Measurements from ENCODE around the gene PPP1R8.
A peak's percentile ranks its signal among the peaks of the same experiment; 100 is the strongest.

The PPP1R8 gene

DNA sequence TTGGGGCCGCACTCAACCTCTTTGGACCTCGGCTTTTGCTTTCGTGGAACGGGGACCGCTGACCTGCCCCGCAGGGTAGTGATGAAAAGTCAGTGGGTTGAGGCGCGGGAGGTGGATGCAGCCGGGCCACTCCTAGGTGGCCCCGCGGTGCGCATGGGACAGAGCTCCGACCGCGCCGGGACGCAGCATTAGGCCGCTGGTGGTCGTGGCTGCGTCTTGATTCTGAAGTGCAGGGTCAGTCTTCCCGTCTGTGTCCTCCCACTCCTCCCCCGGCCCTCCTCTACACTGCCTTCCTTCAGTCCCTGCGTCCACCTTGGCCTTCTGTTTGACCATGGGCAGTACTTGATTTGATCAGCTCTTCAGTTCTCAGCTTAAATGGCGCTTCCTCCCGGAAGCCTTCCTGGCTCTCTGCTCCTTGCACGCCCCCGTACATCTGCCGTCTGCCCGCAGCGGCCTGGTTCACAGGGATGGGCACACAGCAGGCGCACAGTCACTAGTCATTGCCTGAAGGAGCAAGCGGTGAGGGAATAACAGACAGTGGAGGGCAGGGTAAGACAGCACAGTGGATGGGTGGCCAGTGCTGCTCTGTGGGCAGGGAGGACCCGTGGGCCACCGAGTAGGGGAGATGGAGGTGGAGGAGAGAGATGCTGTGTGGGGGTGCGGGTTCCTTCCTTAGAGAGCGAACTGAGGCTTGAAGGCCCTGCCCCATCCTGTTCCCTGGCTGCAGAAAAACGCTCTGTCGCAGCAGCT is 42.4 kb downstream of the PPP1R8 start:
- no peak for DNase-seq

GRCh38 chr1:27873671-27874384 is 43.2 kb downstream of the PPP1R8 start:
- DNase-seq, result peak in 1 of 2 donors; percentile 69

DNA sequence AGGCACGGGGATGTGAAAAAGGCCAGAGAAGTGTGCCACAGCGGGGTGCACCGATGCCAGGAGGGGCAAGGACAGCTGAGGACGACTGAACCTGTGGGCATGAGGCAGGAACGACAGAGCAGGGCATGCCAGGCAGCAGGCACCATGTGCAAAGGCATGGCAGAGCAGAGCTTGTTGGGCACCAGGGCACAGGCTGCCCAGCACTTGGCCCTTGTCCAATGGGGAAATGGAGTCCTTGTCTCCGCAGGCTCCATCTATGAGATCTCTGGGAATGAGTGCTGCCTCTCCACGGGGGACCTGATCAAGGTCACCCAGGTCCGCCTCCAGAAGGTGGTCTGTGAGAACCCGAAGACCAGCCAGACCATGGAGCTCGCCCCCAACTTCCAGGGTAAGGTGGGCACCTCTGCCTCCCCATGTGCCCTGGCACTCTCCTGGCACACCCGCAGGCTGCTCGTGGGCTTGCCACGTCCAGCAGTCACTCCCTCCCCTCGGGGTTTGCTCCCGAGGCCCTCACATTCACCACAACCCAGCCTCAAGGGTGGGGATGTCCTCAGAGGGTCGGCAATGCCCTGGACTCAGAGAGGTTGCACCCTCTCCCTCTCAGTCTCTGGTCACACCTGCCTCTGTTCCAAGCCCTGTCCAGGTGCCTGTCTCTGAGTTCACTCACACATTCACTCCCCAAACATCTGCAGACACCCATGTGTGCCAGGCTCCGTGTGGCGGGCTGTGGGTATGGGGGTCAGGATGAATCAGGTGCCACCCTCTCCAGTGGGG is 45.9 kb downstream of the PPP1R8 start:
- no peak for DNase-seq

- DNase-seq, result no peak
These were observed 46.5 kb downstream of the PPP1R8 start for GRCh38 chr1:27877115-27877416.

GRCh38 chr1:27878039-27878438 is 47.5 kb downstream of the PPP1R8 start:
- no peak for DNase-seq

DNA sequence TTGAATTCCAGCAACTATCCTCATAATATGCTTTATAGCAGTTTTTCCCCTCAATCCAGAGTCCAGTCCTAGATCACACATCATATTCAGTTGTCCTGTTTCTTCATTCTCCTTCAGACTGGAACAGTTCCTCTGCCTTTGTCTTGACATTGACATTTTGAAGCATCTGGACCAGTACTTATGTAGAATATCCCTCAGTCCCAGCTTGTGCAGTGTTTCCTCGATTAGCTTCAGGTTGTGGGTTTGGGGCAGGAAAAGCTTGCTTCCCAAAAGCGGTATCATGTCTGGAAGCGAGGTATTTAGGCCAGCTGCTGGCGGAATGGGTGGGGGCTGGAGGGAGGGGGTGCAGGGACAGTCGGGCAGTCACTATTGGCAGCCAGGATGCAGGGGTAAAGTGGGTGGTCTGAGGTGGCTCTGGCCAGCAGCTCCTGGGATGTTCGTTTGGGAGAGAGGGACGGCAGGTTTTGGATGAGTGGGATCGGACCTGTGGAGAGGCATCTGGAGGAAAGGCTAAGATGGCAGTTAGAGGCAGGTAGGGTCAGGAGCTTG is 48.3 kb downstream of the PPP1R8 start:
- no peak for DNase-seq

DNA sequence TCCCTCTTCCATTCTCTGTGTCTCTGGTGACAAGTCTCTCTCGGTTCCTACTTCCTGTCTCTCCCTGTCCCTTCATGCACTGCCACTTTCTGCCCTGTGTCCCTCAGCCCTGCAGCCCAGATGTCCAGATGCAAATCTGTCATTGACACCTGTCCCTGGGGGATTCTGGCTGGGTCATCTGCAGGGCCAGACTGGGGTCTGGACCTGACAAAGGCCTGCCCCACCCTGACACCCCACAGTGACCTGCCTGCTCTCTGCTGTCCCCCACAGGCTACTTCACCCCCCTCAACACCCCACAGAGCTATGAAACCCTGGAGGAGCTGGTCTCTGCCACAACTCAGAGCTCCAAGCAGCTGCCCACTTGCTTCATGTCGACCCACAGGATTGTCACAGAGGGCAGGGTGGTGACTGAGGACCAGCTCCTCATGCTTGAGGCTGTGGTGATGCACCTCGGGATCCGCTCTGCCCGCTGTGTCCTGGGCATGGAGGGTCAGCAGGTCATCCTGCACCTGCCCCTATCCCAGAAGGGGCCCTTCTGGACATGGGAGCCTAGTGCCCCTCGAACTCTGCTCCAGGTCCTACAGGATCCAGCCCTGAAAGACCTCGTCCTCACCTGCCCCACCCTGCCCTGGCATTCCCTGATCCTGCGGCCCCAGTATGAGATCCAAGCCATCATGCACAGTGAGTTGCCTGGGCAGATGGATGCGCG is 48.9 kb downstream of the PPP1R8 start:
- no peak for DNase-seq

GRCh38 chr1:27882543-27882903 is 51.9 kb downstream of the PPP1R8 start:
- no peak for DNase-seq

DNA sequence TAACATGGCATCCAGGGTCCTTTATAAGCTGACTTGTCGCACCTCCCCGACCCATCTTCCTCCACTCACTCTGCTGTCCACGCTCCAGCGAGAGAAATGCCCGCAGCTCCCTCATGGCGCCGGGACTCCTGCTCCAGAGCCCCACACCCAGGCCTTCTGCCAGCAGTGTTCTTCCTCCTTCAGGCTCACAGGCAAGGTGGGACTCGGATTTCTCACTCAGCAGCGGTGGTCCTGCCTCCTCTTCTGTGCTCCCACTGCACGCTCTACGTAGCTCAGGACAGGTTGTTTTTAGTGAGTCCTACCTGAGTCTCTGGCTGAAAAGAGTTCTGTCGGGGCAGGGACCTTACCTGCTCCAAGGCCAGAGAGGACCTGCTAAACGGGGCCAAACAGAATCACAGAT is 53.0 kb downstream of the PPP1R8 start:
- DNase-seq, result no peak

DNA sequence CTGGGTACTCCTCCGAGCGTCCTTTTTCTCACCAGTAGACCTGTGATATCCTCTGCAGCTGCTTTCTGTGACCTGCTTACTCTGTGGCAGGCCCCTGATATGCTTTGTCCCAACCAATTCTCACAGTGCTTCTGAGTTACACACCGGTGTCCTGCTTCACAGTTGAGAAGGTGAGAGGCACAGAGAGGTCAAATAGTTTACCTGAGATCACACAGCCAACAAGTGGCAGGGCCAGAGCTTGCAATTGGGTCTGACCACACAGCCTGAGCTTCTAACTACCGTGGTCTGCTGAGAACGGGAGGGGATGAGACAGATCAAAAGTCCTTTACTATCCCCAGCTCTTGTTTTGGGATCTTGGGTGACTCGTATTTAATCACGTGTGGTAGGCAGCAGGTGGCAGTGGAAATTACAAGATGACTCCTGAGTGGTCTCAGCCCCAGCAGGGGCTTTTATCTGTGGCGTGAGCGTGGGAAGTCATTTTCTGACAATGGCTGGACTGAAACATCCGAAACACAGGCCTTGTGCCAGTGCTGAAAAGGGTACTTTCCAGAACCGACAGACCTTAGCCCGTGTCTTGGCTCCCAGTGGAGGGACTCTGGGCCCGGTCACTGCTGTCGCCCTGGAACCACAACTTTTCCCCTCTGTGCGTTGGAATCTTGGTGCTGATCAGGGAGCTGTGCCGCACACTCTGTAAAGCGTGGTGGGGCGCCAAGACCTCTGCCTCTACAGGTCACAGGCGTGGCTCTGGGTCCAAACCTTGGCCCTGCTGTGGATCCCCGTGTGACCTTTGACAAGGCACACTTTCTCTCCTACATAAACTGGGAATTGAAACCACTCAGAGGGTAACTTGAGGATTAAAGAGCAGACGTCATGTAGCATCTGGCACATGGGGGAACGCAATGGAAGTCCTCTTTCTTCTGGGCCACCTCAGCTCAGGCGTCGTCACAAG is 53.7 kb downstream of the PPP1R8 start:
- DNase-seq, result peak in 1 of 2 donors; percentile 33

DNA sequence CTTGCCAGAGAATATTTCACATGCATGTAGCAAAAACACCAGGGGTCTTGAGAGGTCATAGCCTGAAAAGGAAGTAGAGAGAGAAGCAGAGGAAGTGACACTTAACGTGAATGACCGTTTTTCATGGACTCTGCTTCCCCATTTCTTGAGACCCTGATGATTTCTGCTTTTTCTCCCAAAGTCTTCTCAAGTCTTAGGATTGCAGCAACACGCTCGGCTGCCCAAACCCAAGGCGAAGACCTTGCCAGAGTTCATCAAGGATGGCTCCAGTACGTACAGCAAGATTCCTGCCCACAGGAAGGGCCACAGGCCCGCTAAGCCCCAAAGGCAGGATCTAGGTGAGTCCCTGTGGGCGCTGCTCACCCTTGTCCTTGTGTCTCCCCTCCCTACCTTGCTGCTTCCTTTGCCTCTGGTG is 54.5 kb downstream of the PPP1R8 start:
- peak in 1 of 2 donors; percentile 49 for DNase-seq

GRCh38 chr1:27885621-27886352 is 55.2 kb downstream of the PPP1R8 start:
- DNase-seq, result peak in 1 of 2 donors; percentile 49

DNA sequence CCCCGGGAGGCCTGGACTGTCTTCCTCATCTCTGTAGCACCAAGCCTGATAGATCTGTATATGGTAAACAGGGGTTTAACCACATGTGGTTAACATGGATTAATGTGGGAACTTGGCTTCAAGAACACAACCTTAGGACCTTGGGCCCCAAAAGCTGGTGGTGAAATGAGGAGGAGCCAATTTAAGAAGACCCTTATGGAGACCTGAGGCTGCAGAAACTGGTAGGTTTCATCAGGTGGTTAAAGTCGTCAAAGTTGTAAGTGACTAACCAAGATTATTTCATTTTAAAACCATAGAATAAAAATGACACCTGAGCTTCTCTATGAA is 55.7 kb downstream of the PPP1R8 start:
- DNase-seq, result no peak

- no peak for DNase-seq
These were observed 56.2 kb downstream of the PPP1R8 start for GRCh38 chr1:27886744-27887143.

GRCh38 chr1:27887215-27888021 is 56.8 kb downstream of the PPP1R8 start:
- peak; percentile 52 to 71 for DNase-seq

DNA sequence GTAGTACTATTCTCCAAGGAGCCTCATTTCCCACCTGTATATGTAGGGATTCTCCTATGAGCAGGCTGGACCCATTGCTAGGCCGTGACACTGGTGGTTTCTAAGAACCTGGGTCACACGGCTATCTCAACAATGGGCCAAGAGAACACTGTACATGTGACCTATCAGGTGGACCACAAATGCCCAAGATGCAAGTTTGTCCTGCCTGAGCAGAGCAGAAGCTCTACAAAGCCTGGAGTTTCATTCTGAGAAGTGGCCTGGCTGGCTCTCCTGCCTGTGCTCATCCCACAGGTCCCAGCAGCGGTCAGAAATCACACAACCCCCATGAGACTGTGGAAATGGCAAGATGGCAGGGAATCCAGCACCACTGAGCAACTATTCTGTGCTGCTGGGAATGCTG is 58.9 kb downstream of the PPP1R8 start:
- DNase-seq, result no peak

DNA sequence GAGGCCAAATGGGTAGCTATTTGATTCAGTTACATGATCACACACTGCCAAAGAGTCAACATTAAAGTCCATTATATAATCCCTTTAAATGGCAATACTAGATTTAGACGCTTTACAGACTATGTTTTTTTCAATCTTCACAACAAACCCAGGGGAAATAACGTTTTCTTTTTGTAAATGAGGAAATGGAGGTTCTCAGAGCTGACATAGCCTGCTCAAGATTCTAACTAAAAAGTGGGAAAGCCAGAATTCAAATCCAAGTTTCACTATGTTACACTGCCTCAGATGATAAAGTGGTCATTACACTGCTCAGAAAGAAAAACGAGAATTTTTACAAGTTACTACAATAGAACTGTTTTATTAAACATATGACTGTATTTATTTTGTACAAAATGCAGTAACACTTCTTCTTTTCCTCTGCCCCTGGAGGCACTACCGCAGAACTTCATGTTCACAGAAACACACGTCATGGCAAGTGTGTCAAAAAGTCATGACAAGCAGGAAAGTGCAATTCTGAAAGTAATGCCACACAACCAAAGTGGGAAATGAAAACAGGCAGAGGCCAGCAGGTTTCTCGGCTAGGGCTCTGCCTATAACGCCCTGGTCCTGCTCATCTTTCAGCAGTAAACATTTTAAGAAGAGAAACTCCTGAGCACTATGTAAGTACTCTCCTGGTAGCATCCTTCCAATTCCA is 60.8 kb downstream of the PPP1R8 start:
- peak; percentile 70 to 71 for DNase-seq

DNA sequence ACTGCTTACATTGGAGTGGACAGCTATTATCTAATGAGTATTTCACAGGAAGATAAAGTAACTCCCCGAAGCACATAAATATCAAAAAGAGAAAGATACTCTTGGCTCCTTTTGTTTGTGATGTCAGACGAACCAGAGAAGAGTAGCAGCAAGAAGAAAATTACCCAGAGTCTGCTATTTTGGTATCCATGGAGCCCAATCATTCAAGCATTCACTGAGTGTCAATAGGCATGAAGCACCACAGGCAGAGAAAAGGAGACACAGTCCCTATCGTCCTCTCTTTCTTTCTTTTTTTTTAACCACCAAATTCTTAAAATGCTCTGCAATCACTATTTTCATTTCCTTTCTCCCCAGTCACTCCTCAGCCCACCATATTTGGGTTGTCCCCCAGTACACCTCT is 63.9 kb downstream of the PPP1R8 start:
- DNase-seq, result no peak
